Left colon (tissue), 2 donors: ENCODE data around the gene ADCY7. TPM values are rescaled to one million over a fixed set of nuclear protein-coding genes. Genes with fewer than 3 reads are reported as not detected.

Source experiments
- ATAC-seq: fragments of 200-7000 bp; cut with Tn5 transposase; one replicate; pipeline ENCODE4 v1.9.1; 2020; ENCODE audit warnings: mild to moderate bottlenecking, moderate library complexity
- DNase-seq, 2 donors: peaks; one replicate each; pipeline ENCODE4 v3.0.0-alpha.2; 2020
- intact Hi-C, 2 donors: fragments of 100-400 bp; cut with DNase I in 1 of 2; cut with micrococcal nuclease in 1 of 2; formaldehyde crosslinking; loops; one replicate each; pipeline versions ENCODE4 v1.11.2 to v1.14.0; 2022; cut with DNase I, micrococcal nuclease
- total RNA-seq, 2 donors: library from RNA; stranded (reverse); fragmentation: NEBNext Ultra II Directional; extraction: Animal tissue kit (Norgen Biotek cat#: 25700); gene quantifications; one replicate each; pipeline ENCODE4 v1.2.1, GENCODE V29; 2021
- donor health status: DM: no; HTN: no; CAD: no.
- donor health status: DM: yes; HTN: yes; CAD: no.

ADCY7 gene
- total RNA-seq, 2 donors from 2014 or later: 14.2 to 20.8 TPM

GRCh38 chr16:50263940-50264929 lies 2.1 kb upstream of the ADCY7 start:
- ATAC-seq: no peak
- intact Hi-C loops: no loop called here
- no peak for DNase-seq

- peak in 1 of 2 donors; percentile 61 for DNase-seq
- ATAC-seq: peak; percentile 53
- intact Hi-C loops: no loop called here
Measured at GRCh38 chr16:50265260-50265659, 1.1 kb upstream of the ADCY7 start.

- ATAC-seq (no peak), DNase-seq (peak in 1 of 2 donors; percentile 18)
- intact Hi-C loops: no loop called here
Measured at GRCh38 chr16:50265716-50266336, 525 bp upstream of the ADCY7 start.

GRCh38 chr16:50267151-50267631 lies 840 bp downstream of the ADCY7 start:
- intact Hi-C loops: no loop called here
- ATAC-seq: peak; percentile 0
- DNase-seq: peak in 1 of 2 donors; percentile 20

DNA sequence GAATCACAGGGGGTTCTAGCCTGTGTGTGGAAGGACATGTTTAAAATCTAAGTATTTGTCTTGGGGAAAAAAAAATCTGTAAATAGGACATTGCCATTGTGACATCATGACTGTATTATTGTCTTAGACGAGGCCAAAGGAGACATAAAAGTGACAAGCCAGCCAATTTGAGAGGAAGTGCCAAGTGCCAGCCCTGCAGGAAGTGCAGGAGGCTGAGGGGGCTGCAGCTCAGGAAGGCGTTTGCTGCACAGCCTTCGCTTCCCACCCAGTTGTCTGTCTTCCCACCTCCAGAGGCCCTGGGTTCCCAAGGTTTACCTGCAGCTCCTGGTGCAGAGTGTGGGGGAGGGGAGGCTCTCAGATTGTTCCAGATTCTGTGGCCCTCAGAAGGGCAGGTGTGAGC lies 1.3 kb downstream of the ADCY7 start:
- intact Hi-C loops: no loop called here
- ATAC-seq (peak; percentile 17), DNase-seq (peak in 1 of 2 donors; percentile 31)

DNA sequence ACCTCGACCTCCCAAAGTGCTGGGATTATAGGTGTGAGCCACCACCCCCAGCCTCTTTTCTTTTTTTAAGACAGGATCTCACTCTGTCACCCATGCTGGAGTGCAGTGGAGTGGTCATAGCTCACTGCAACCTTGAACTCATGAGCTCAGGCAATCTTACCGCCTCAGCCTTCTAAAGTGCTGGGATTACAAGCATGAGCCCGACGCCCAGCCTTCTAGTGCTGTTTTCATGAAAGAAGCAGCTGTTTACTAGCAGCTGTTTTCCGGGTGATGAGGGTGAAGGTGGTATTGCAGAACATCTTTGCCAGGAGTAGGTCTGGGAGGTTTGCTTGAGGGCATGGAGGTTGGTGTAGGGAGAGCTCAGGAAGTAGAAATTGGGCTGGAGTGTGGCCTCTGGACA lies 2.0 kb downstream of the ADCY7 start:
- DNase-seq (peak in 1 of 2 donors; percentile 9), ATAC-seq (no peak)
- intact Hi-C loops: no loop called here

DNA sequence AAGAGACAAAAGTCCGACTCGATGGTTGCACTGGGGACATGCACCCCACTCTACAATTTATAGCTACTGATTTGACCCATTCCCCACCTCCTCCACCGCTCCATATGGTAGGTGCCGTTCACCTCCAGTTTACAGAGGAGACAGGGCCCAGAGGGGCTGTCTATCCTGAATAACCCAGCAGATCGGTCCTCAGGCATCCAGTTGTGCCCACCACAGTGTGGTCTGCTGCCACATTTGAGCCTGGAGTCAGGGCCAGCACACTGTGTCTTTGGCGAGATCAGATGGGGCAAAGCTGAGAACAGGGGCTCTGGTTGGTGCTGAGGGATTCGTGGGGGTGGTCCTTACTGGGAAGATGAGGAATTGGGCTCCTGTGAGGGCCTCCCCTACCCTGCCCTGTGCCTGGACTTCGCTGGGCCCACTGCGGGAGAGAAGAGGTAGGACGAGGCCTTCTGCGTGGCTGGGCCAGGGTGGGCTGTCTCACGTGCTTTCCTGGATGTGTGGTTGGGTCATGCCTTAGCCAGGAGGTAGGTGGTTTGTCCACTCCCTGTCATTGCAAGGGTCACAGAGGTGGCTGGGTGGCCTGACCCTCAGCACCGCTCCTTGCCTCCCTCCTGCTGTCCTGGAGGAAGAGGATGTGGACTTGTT lies 2.8 kb downstream of the ADCY7 start:
- intact Hi-C loops: no loop called here
- DNase-seq: no peak
- ATAC-seq: no peak

- ATAC-seq (no peak), DNase-seq (peak in 1 of 2 donors; percentile 4)
- intact Hi-C loops: no loop called here
Measured at GRCh38 chr16:50269769-50270509, 3.6 kb downstream of the ADCY7 start.

DNA sequence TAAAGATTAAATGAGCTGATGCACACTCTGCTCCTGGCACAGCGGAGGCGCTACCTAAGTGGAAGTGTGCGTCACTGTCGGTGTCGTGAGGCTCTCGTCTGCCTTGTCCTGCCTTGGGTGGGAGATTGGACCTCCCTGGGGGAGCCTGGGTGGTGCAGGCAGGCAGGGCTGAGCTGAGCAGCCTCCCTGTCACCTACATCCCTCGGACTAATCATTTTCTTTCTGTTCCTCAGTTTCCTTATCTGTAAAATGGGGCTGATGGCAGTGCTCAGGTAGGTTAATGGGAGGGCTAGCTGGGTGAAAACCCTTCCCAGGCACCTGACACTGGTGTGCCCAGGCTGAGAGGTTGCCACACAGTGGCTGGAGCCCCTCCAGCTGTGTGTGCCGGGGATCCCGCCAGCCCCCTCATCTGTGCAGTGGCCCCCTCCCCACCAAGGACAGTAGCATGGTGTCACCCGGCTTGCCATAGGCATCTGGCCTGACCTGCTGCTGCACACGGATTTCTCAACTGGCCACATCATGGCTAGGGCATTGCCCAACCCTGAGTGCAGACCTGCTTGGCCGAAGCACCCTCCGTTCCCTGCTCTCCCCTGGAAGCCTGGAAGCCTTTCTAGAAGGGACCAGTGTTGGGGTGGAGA lies 4.3 kb downstream of the ADCY7 start:
- ATAC-seq (no peak), DNase-seq (no peak)
- intact Hi-C loops: no loop called here

DNA sequence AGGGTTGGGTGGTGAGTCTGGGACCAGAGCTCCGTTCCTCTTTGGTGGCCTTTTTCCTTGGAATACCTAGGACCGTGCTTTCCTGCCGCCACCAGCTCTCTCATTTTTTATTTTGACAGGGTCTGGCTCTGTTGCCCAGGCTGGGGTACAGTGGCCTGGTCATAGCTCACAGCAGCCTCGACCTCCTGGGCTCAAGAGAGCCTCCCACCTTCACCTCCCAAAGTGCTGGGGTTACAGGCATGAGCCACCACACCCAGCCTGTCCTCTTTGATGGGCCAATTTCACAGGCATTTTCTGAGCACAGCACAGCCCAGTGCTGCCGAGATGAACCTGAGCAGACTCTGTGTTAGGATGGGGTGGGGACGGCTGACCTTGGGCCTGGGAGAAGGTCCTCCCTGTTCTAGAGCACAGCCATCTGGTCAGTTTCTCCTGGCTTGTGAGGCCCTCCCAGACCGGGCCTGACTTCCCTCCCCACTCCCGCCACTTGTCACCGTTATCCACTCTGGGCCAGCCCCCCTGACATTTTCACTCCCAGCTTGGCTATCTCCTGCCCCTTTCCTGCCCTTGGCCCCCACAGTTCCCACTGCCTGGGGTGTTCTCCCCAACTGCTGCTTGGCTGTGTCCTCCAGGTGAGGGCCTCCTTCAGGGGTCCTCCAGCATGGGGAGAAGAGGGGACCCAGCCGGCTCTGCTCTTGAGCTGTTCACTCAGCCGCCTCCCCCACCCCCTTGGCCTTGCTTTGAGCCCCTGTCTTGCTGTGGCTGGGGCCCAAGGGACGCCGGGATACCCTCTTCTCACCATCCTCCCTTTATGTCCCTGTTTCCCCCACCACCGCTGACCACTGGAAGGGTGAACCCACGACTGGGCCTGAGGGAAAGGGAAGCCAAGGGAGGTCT lies 5.0 kb downstream of the ADCY7 start:
- DNase-seq (no peak), ATAC-seq (no peak)
- intact Hi-C loops: no loop called here

- intact Hi-C loops: no loop called here
- ATAC-seq (no peak), DNase-seq (no peak)
Measured at GRCh38 chr16:50272111-50272571, 5.8 kb downstream of the ADCY7 start.

DNA sequence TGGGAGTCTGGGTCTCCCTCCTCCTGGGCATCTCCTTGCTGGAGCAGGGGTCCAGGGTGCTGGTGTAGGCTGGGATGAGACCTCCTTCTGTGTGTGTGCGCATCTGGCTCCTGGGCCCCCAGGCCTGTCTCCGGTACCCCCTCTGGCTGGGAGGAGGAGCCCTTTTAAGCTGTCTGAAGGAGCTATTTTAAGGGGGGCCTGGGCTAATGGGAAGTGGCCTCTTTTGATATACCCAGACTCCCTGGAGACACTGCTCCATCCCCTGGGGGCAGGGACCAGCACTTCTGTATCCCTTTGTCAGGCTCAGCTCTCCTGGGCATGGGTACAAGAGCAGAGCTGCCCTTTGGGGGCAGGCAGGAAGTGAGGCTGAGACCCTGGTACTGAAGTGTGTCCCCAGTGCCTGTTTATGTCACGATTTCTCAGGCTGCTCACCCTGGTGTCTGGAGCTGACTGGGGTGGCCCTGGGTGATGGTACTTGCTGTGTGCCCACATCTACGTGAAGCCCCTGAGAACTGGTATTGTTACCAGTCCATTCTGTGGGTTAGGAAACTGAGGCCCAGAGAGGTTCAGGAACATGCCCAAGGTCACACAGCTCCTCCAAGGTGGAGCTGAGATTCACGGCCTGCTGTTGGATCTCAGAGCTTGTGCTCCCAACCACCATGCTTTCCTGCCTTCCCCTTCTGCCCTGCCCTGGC lies 6.5 kb downstream of the ADCY7 start:
- intact Hi-C loops: no loop called here
- no peak for ATAC-seq
- DNase-seq: peak in 1 of 2 donors; percentile 5

DNA sequence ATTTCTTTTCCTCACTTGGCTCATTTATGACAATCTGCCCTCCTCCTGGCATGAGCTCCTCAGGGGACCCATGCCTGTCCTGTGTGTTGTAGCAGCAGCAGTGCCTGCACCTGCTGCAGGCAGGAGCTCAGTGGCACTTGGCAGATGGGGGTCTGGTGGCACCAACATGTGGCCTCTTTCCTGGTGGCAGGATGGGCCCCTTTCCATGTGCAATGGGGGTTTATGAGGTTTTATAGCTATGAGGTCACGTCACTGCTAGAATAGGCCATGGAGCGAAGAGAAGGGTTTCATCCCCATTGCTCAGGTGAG lies 7.0 kb downstream of the ADCY7 start:
- ATAC-seq (no peak), DNase-seq (peak in 1 of 2 donors; percentile 4)
- intact Hi-C loops: no loop called here

DNA sequence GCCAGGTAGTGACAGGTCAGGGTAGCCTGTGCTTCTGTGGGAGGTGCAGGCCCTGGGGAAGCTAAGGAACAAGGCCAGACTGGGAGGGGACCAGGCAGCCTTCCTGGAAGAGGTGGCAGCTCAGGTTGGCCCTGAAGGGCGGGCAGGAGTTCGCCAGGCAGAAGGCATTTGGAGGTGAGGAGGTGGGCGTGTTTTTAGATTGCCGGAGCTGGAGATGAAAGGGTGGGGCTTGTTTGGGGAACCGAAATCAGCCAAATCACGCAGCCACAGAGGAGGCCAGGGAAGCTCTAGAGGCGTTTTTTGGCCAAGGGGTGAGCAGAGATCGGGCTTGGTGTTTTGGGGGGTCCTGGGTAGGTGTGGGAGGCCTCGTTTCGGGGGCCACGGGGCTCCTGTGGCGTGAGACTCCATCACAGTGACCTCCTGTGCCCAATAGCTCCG lies 7.6 kb downstream of the ADCY7 start:
- peak; percentile 10 for ATAC-seq
- DNase-seq: peak in 1 of 2 donors; percentile 39
- intact Hi-C loops: no loop called here

- ATAC-seq: no peak
Measured at GRCh38 chr16:50274326-50275097, 8.2 kb downstream of the ADCY7 start.

GRCh38 chr16:50275098-50275415 lies 8.7 kb downstream of the ADCY7 start:
- DNase-seq (peak in 1 of 2 donors; percentile 6), ATAC-seq (no peak)
- intact Hi-C loops: no loop called here

More at GRCh38 chr16:50274326-50275097, 8.2 kb downstream of the ADCY7 start:
- intact Hi-C loops: no loop called here
- DNase-seq: peak; percentile 24 to 51
